HepG2 (cell line): ENCODE data around the gene MAP2K2. TPM values are rescaled to one million over a fixed set of nuclear protein-coding genes. Genes with fewer than 3 reads are reported as not detected.
A peak's percentile ranks its signal among the peaks of the same experiment; 100 is the strongest.

Source experiments
- CREB1 ChIP-seq, 2 experiments: fragments of 450-650 bp in 1 of 2; IDR thresholded peaks; 2 replicates each; pipeline ENCODE4 v1.6.1; 2016 to 2017; ENCODE audit warnings: control low read depth in 1 of 2, mild to moderate bottlenecking in 1 of 2, missing compliant biosample characterization in 1 of 2, missing genetic modification characterization in 1 of 2
- ELF3 ChIP-seq: IDR thresholded peaks from 2 replicates; pipeline ENCODE4 v1.6.1; 2016; ENCODE audit warnings: missing genetic modification reagents, missing compliant biosample characterization
- GATA4 ChIP-seq: sonication (generic); IDR thresholded peaks from 2 replicates; pipeline ENCODE4 v1.6.1; 2016; ENCODE audit warnings: antibody characterized with exemption, low read depth, borderline replicate concordance
- LCORL ChIP-seq, 2 experiments: fragments of 450-650 bp in 1 of 2; sonication (generic) in 1 of 2; formaldehyde crosslinking in 1 of 2; IDR thresholded peaks; 2 replicates each; pipeline versions ENCODE4 v1.5.0 to v1.6.1; 2017 to 2020; ENCODE audit warnings: antibody characterized with exemption in 1 of 2, missing genetic modification reagents in 1 of 2
- MAFF ChIP-seq: IDR thresholded peaks from 2 replicates; pipeline ENCODE4 v1.6.1; 2011; ENCODE audit warnings: low read depth, low read length, improper control_type of control experiment
- NFE2 ChIP-seq: sonication (generic); formaldehyde crosslinking; IDR thresholded peaks from 2 replicates; pipeline ENCODE4 v1.4.0; 2020; ENCODE audit warnings: missing genetic modification reagents
- NFE2L1 ChIP-seq: sonication (generic); formaldehyde crosslinking; IDR thresholded peaks from 2 replicates; pipeline ENCODE4 v1.4.0; 2020; ENCODE audit warnings: missing genetic modification reagents, mild to moderate bottlenecking, borderline replicate concordance
- RAD21 ChIP-seq: fragments of 450-650 bp; formaldehyde crosslinking; IDR thresholded peaks from 2 replicates; pipeline ENCODE4 v1.5.0; 2020; ENCODE audit warnings: mild to moderate bottlenecking
- RBAK ChIP-seq: sonication (generic); formaldehyde crosslinking; IDR thresholded peaks from 2 replicates; pipeline ENCODE4 v1.5.1; 2020; ENCODE audit warnings: mild to moderate bottlenecking, missing genetic modification reagents
- SP2 ChIP-seq: sonication (generic); formaldehyde crosslinking; IDR thresholded peaks from 2 replicates; pipeline ENCODE4 v1.5.1; 2020; ENCODE audit warnings: mild to moderate bottlenecking, missing genetic modification reagents
- TEAD3 ChIP-seq: optimal IDR thresholded peaks from 2 replicates; pipeline ENCODE3; 2016; ENCODE audit warnings: borderline replicate concordance
- ZNF10 ChIP-seq: sonication (generic); formaldehyde crosslinking; IDR thresholded peaks from 2 replicates; pipeline ENCODE4 v1.4.0; 2020; ENCODE audit warnings: mild to moderate bottlenecking, low read depth, missing genetic modification reagents, borderline replicate concordance
- ZNF143 ChIP-seq: sonication (generic); formaldehyde crosslinking; IDR thresholded peaks from 2 replicates; pipeline ENCODE4 v1.4.0; 2020; ENCODE audit warnings: missing genetic modification reagents
- ZNF589 ChIP-seq: sonication (generic); formaldehyde crosslinking; conservative IDR thresholded peaks from 2 replicates; pipeline ENCODE4 v1.8.0; 2022; ENCODE audit warnings: mild to moderate bottlenecking, moderate library complexity, missing genetic modification reagents
- ZNF629 ChIP-seq: sonication (generic); formaldehyde crosslinking; conservative IDR thresholded peaks from 2 replicates; pipeline ENCODE4 v1.5.0; 2020; ENCODE audit warnings: missing genetic modification reagents
- ZNF75D ChIP-seq: sonication (generic); formaldehyde crosslinking; IDR thresholded peaks from 2 replicates; pipeline ENCODE4 v1.8.1; 2023; ENCODE audit warnings: missing genetic modification reagents, mild to moderate bottlenecking, borderline replicate concordance
- polyA plus RNA-seq, 8 experiments: library from polyadenylated mRNA; depleted of rRNA in 3 of 8; stranded (reverse) in 7 of 8; unstranded in 1 of 8; fragments of >200 nt; fragmentation: Illumina TruSeq in 4 of 8; extraction: Trizol in 4 of 8; gene quantifications; 2 replicates each; pipeline versions ENCODE4 v1.2.1 to v1.2.3, GENCODE V29; 2011 to 2016; ENCODE audit warnings: low read depth in 4 of 8, missing spikeins in 1 of 8, mixed read lengths in 1 of 8; ENCODE audit not compliant: insufficient read depth in 1 of 8
- total RNA-seq, 5 experiments: library from RNA; depleted of rRNA; stranded (reverse); fragments of >200 nt; fragmentation: Illumina TruSeq; extraction: Trizol; gene quantifications; 2 replicates each; pipeline ENCODE4 v1.2.3, GENCODE V29; 2016; ENCODE audit warnings: low read depth in 1 of 5
- TF ChIP-seq, protein P1 (sequence below): IDR thresholded peaks from 2 replicates; pipeline ENCODE4 v1.6.1; 2016; ENCODE audit warnings: missing compliant biosample characterization, missing genetic modification reagents, borderline replicate concordance
- TF ChIP-seq, protein P2 (sequence below): sonication (generic); formaldehyde crosslinking; IDR thresholded peaks from 2 replicates; pipeline ENCODE4 v1.5.0; 2020; ENCODE audit warnings: mild to moderate bottlenecking, missing genetic modification reagents
- TF ChIP-seq, protein P3 (sequence below): sonication (generic); formaldehyde crosslinking; conservative IDR thresholded peaks from 2 replicates; pipeline ENCODE4 v1.4.0; 2020; ENCODE audit warnings: missing genetic modification reagents
- TF ChIP-seq, protein P4 (sequence below): conservative IDR thresholded peaks from 2 replicates; pipeline ENCODE4 v1.6.1; 2018; ENCODE audit warnings: missing genetic modification reagents
- TF ChIP-seq, protein P5 (sequence below): IDR thresholded peaks from 2 replicates; pipeline ENCODE4 v1.6.1; 2016
- TF ChIP-seq, protein P6 (sequence below): IDR thresholded peaks from 2 replicates; pipeline ENCODE4 v1.6.1; 2018; ENCODE audit warnings: missing genetic modification reagents

The MAP2K2 gene
- total and polyA plus RNA-seq, 2 of the 13 experiments (the other 11 are each of a cell fraction or from before 2014, with no cell fraction given): 70.3 to 80.9 TPM

DNA sequence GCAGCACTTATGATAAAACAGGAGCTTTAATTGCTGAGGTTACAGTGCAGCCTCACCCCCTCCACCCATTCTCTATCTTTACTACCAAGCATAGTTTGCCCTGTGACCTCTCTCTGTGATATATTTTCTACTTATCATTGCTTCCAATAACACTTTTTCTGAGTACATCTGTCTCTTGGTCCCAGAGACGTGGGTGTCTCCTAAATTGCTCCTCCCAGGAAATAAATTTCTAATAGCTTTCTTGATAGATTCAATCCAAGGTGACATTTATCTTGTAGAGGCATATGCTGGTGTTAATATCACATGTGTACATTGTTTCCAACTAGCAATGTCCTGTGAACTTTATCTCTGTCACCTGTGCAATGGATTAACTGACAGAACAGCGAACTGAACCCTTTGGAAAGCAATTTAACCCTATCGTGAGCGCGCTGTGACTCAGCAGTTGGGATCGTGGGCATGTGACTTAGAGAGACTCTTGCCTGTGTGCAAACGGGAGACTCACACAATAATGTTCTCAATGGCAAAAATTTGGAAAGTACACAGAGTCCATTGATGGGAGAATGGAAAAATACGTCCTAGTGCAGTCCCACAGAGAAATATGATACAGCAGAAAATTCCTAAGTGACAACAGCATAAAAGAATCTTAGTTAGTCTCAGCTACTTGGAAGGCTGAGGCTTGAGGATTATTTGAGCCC lies 7.0 kb upstream of the MAP2K2 start (continued):
- peak; percentile 72 for TF ChIP-seq ZNF629 (CRISPR knock-in tag)
- TF ChIP-seq ZNF589 (CRISPR knock-in tag): no peak
- TF ChIP-seq LCORL (IDR thresholded peaks at IDR 0.05): no peak
- TF ChIP-seq LCORL (CRISPR knock-in tag; IDR thresholded peaks at IDR 0.05): peak; percentile 52
- TF ChIP-seq, protein P1, sequence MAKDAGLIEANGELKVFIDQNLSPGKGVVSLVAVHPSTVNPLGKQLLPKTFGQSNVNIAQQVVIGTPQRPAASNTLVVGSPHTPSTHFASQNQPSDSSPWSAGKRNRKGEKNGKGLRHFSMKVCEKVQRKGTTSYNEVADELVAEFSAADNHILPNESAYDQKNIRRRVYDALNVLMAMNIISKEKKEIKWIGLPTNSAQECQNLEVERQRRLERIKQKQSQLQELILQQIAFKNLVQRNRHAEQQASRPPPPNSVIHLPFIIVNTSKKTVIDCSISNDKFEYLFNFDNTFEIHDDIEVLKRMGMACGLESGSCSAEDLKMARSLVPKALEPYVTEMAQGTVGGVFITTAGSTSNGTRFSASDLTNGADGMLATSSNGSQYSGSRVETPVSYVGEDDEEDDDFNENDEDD (CRISPR knock-in tag): no peak
- TF ChIP-seq, protein P2, sequence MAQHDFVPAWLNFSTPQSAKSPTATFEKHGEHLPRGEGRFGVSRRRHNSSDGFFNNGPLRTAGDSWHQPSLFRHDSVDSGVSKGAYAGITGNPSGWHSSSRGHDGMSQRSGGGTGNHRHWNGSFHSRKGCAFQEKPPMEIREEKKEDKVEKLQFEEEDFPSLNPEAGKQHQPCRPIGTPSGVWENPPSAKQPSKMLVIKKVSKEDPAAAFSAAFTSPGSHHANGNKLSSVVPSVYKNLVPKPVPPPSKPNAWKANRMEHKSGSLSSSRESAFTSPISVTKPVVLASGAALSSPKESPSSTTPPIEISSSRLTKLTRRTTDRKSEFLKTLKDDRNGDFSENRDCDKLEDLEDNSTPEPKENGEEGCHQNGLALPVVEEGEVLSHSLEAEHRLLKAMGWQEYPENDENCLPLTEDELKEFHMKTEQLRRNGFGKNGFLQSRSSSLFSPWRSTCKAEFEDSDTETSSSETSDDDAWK (CRISPR knock-in tag): no peak
- TF ChIP-seq, protein P3, sequence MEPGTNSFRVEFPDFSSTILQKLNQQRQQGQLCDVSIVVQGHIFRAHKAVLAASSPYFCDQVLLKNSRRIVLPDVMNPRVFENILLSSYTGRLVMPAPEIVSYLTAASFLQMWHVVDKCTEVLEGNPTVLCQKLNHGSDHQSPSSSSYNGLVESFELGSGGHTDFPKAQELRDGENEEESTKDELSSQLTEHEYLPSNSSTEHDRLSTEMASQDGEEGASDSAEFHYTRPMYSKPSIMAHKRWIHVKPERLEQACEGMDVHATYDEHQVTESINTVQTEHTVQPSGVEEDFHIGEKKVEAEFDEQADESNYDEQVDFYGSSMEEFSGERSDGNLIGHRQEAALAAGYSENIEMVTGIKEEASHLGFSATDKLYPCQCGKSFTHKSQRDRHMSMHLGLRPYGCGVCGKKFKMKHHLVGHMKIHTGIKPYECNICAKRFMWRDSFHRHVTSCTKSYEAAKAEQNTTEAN (CRISPR knock-in tag): peak; percentile 48; the same call in 1 of the 2 replicates
- TF ChIP-seq, protein P4, sequence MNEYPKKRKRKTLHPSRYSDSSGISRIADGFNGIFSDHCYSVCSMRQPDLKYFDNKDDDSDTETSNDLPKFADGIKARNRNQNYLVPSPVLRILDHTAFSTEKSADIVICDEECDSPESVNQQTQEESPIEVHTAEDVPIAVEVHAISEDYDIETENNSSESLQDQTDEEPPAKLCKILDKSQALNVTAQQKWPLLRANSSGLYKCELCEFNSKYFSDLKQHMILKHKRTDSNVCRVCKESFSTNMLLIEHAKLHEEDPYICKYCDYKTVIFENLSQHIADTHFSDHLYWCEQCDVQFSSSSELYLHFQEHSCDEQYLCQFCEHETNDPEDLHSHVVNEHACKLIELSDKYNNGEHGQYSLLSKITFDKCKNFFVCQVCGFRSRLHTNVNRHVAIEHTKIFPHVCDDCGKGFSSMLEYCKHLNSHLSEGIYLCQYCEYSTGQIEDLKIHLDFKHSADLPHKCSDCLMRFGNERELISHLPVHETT: 0 out of 2 replicates have a peak, but pooled peaks have one; percentile 41
- no peak for TF ChIP-seq CREB1 (IDR thresholded peaks at IDR 0.05)
- peak; percentile 60; the same call in 1 of the 2 replicates for TF ChIP-seq CREB1 (CRISPR knock-in tag; IDR thresholded peaks at IDR 0.05)
- peak; percentile 79 for TF ChIP-seq MAFF
- TF ChIP-seq NFE2 (CRISPR knock-in tag): peak; percentile 96
- TF ChIP-seq, protein P5, sequence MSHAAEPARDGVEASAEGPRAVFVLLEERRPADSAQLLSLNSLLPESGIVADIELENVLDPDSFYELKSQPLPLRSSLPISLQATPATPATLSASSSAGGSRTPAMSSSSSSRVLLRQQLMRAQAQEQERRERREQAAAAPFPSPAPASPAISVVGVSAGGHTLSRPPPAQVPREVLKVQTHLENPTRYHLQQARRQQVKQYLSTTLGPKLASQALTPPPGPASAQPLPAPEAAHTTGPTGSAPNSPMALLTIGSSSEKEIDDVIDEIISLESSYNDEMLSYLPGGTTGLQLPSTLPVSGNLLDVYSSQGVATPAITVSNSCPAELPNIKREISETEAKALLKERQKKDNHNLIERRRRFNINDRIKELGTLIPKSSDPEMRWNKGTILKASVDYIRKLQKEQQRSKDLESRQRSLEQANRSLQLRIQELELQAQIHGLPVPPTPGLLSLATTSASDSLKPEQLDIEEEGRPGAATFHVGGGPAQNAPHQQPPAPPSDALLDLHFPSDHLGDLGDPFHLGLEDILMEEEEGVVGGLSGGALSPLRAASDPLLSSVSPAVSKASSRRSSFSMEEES: peak; percentile 94
- TF ChIP-seq RAD21 (CRISPR knock-in tag): no peak; the same call in 1 of the 2 replicates
- TF ChIP-seq ZNF143 (CRISPR knock-in tag): no peak
- 0 out of 2 replicates have a peak, but pooled peaks have one; percentile 22 for TF ChIP-seq ELF3
- no peak for TF ChIP-seq ZNF75D (CRISPR knock-in tag)
- TF ChIP-seq TEAD3 (CRISPR knock-in tag): peak; percentile 67
- TF ChIP-seq SP2 (CRISPR knock-in tag): no peak
- no peak for TF ChIP-seq ZNF10 (CRISPR knock-in tag)
- TF ChIP-seq GATA4: no peak
- TF ChIP-seq, protein P6, sequence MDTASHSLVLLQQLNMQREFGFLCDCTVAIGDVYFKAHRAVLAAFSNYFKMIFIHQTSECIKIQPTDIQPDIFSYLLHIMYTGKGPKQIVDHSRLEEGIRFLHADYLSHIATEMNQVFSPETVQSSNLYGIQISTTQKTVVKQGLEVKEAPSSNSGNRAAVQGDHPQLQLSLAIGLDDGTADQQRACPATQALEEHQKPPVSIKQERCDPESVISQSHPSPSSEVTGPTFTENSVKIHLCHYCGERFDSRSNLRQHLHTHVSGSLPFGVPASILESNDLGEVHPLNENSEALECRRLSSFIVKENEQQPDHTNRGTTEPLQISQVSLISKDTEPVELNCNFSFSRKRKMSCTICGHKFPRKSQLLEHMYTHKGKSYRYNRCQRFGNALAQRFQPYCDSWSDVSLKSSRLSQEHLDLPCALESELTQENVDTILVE (CRISPR knock-in tag): no peak
- no peak for TF ChIP-seq RBAK (CRISPR knock-in tag)
- TF ChIP-seq NFE2L1: peak; percentile 81
